Neural crest cell (in vitro differentiated cells): ENCODE data around the gene SRC. TPM values are rescaled to one million over a fixed set of nuclear protein-coding genes. Genes with fewer than 3 reads are reported as not detected.

ENCODE experiments used
- DNase-seq: peaks from one replicate; pipeline ENCODE4 v3.0.0; 2021; ENCODE audit warnings: low read depth, mixed read lengths, low spot score
- H3K27ac Mint-ChIP-seq: one replicate; pipeline ENCODE4 v1.8.0; 2021; ENCODE audit warnings: mild to moderate bottlenecking, mixed read lengths; ENCODE audit not compliant: unreplicated experiment
- H3K27me3 Mint-ChIP-seq: 2 replicates; pipeline ENCODE4 v1.8.0; 2021; ENCODE audit warnings: low read depth, mild to moderate bottlenecking, mixed read lengths
- H3K36me3 Mint-ChIP-seq: 2 replicates; pipeline ENCODE4 v1.8.0; 2021; ENCODE audit warnings: low read depth, mild to moderate bottlenecking, mixed read lengths
- H3K4me1 Mint-ChIP-seq: 2 replicates; pipeline ENCODE4 v1.8.0; 2021; ENCODE audit warnings: mixed read lengths
- H3K4me3 Mint-ChIP-seq: one replicate; pipeline ENCODE4 v1.8.0; 2021; ENCODE audit warnings: mild to moderate bottlenecking, mixed read lengths
- H3K9me3 Mint-ChIP-seq: 2 replicates; pipeline ENCODE4 v1.8.0; 2021; ENCODE audit warnings: mixed read lengths
- total RNA-seq: library from RNA; stranded (reverse); gene quantifications from 2 replicates; pipeline ENCODE4 v1.2.1, GENCODE V29; 2021
- TF ChIP-seq, protein P1 (sequence below): fragments of 200-600 bp; sonication (generic); conservative IDR thresholded peaks from 2 replicates; pipeline ENCODE4 v1.5.0; 2021; ENCODE audit warnings: antibody characterized with exemption, mild to moderate bottlenecking

Gene SRC
- total RNA-seq, 1 donor from 2014 or later: 58.6 TPM

DNA sequence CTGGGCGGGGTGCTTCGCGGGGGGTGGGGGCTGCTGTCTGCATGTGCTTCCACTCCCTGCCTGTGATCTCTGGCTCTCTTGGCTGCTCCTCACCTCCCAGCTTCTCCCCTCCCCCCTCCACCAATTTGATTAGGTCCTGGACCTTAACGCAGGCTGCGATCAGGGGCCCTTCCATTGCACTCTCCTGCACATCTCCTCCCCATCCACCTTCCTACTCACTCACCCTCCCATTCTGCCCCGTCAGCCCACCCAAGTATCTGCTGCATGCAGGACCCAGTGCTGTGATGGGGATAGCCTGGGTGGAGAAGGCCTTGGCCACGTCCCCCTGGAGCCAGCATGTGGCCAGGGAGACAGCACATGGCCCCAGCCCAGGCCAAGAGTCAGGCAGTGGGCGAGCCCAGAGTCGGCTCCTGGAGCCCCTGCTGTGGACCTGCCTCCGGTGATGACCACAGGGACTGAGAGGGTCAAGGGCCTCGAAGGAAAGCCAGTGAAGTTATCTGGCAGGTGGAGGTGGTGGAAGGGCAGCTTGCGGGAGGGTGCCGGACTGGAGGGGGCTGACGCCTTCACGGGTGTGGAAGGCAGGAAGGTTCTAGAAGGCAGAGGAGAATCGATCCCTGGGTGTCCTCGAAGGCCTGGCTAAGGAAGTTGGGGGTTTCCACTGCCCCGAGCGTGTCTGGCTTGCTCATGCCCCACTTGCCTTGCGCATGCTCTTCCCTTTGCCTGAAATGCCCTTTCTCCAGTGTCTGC lies 40.7 kb downstream of the SRC start:
- Mint-ChIP-seq H3K4me1 (peaks cover 16% of the 10 kb centered on the region), H3K36me3 (peaks cover 4% of the 10 kb centered on the region), H3K27me3 (no peaks in the 10 kb centered on the region), H3K27ac (no peak overlapping the region), H3K9me3 (no peaks in the 10 kb centered on the region), H3K4me3 (no peak overlapping the region)
- DNase-seq: no peak
- TF ChIP-seq, protein P1, sequence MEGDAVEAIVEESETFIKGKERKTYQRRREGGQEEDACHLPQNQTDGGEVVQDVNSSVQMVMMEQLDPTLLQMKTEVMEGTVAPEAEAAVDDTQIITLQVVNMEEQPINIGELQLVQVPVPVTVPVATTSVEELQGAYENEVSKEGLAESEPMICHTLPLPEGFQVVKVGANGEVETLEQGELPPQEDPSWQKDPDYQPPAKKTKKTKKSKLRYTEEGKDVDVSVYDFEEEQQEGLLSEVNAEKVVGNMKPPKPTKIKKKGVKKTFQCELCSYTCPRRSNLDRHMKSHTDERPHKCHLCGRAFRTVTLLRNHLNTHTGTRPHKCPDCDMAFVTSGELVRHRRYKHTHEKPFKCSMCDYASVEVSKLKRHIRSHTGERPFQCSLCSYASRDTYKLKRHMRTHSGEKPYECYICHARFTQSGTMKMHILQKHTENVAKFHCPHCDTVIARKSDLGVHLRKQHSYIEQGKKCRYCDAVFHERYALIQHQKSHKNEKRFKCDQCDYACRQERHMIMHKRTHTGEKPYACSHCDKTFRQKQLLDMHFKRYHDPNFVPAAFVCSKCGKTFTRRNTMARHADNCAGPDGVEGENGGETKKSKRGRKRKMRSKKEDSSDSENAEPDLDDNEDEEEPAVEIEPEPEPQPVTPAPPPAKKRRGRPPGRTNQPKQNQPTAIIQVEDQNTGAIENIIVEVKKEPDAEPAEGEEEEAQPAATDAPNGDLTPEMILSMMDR: no peak

GRCh38 chr20:37387519-37388269 lies 41.8 kb downstream of the SRC start:
- Mint-ChIP-seq H3K4me3 (no peak overlapping the region), H3K4me1 (peaks cover 22% of the 10 kb centered on the region), H3K27ac (no peak overlapping the region), H3K36me3 (peaks cover 4% of the 10 kb centered on the region), H3K9me3 (no peaks in the 10 kb centered on the region), H3K27me3 (no peaks in the 10 kb centered on the region)
- DNase-seq: no peak
- TF ChIP-seq, protein P1: no peak

DNA sequence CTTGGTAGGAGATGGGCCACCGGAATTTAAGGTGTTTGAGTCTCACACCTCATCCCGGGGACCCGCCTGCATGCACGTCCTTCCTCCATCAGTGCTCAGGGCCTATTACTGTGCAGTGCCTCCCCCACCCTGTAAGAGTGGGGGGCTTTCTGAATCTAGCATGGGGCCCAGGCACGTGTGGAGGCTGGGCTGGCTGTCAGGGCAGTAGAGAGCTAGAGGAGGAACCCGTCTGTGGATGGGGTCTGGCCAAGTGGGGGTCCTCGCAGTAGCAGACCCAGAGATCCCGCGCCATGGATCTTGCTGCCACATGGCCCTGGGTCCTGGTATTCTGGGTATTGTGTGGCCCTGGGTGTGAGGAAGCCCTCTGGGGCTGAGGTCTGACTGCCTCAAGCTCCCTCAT lies 42.9 kb downstream of the SRC start:
- DNase-seq: no peak
- Mint-ChIP-seq H3K27me3 (no peaks in the 10 kb centered on the region), H3K4me1 (peaks cover 25% of the 10 kb centered on the region), H3K4me3 (no peak overlapping the region), H3K9me3 (no peaks in the 10 kb centered on the region), H3K27ac (no peak overlapping the region), H3K36me3 (peaks cover 4% of the 10 kb centered on the region)
- TF ChIP-seq, protein P1: no peak

GRCh38 chr20:37389241-37389747 lies 43.4 kb downstream of the SRC start:
- TF ChIP-seq, protein P1: no peak
- Mint-ChIP-seq H3K9me3 (no peaks in the 10 kb centered on the region), H3K36me3 (peaks cover 6% of the 10 kb centered on the region), H3K4me3 (no peak overlapping the region), H3K4me1 (peaks cover 30% of the 10 kb centered on the region), H3K27me3 (no peaks in the 10 kb centered on the region), H3K27ac (no peak overlapping the region)
- DNase-seq: no peak

GRCh38 chr20:37389844-37390275 lies 43.9 kb downstream of the SRC start:
- H3K27me3 Mint-ChIP-seq: peaks cover 3% of the 10 kb centered on the region
- DNase-seq: no peak
- TF ChIP-seq, protein P1: no peak
- H3K4me1 Mint-ChIP-seq: peaks cover 34% of the 10 kb centered on the region
- H3K27ac Mint-ChIP-seq: no peak overlapping the region
- H3K36me3 Mint-ChIP-seq: peaks cover 4% of the 10 kb centered on the region
- H3K9me3 Mint-ChIP-seq: no peaks in the 10 kb centered on the region
- H3K4me3 Mint-ChIP-seq: no peak overlapping the region
